Uterus (tissue), 2 donors: ENCODE results near the gene GRM3.

ENCODE experiments used
- POLR2A ChIP-seq, 2 donors: fragments of 450-650 bp; IDR thresholded peaks; one replicate each; pipeline ENCODE4 v1.6.1; 2016; ENCODE audit warnings: antibody characterized with exemption in 2 of 2, mild to moderate bottlenecking in 1 of 2, moderate library complexity in 1 of 2
- TF ChIP-seq, protein P1 (sequence below), 4 experiments: fragments of 200-600 bp in 2 of 4; fragments of 450-650 bp in 2 of 4; sonication (generic) in 2 of 4; IDR thresholded peaks; one replicate each; pipeline ENCODE4 v1.5.1; 2016 to 2019; ENCODE audit warnings: antibody characterized with exemption in 4 of 4, mild to moderate bottlenecking in 2 of 4, moderate library complexity in 1 of 4

- TF ChIP-seq, protein P1, sequence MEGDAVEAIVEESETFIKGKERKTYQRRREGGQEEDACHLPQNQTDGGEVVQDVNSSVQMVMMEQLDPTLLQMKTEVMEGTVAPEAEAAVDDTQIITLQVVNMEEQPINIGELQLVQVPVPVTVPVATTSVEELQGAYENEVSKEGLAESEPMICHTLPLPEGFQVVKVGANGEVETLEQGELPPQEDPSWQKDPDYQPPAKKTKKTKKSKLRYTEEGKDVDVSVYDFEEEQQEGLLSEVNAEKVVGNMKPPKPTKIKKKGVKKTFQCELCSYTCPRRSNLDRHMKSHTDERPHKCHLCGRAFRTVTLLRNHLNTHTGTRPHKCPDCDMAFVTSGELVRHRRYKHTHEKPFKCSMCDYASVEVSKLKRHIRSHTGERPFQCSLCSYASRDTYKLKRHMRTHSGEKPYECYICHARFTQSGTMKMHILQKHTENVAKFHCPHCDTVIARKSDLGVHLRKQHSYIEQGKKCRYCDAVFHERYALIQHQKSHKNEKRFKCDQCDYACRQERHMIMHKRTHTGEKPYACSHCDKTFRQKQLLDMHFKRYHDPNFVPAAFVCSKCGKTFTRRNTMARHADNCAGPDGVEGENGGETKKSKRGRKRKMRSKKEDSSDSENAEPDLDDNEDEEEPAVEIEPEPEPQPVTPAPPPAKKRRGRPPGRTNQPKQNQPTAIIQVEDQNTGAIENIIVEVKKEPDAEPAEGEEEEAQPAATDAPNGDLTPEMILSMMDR (IDR thresholded peaks at IDR 0.05) = no peak
- no peak for TF ChIP-seq POLR2A (IDR thresholded peaks at IDR 0.05)
These were observed 45.4 kb upstream of the GRM3 start for GRCh38 chr7:86598311-86598710.
